Activated CD8-positive, alpha-beta T cell treated with anti-CD3 and anti-CD28 coated beads, Interleukin-2, amount 10 ng/mL, durations not matched to agents 7 days and 5 days (primary cell): ENCODE data around the gene TRIM47. TPM values are rescaled to one million over a fixed set of nuclear protein-coding genes. Genes with fewer than 3 reads are reported as not detected.
"Not testable (repeated sequence)": the region's sequence is repeated elsewhere in the genome, so short reads cannot be mapped to it uniquely, and the experiment has no call there.

Source experiments
- ATAC-seq: fragments of 150-1000 bp; cut with Tn5 transposase; one replicate; pipeline ENCODE4 v1.10.0; 2021; ENCODE audit warnings: moderate library complexity
- CTCF ChIA-PET: fragments of 350-600 bp; sonication (Branson Sonifier 250); formaldehyde crosslinking; loops from one replicate; lab custom pipeline; 2021; ENCODE audit warnings: antibody characterized with exemption; lab: Charles Lee
- POLR2A ChIA-PET: fragments of 350-600 bp; sonication (Branson Sonifier 250); formaldehyde crosslinking; loops from one replicate; lab custom pipeline; 2021; ENCODE audit warnings: antibody characterized with exemption; lab: Charles Lee
- DNase-seq: peaks from one replicate; pipeline ENCODE4 v3.0.0-alpha.2; 2020
- H3K27ac Mint-ChIP-seq: one replicate; pipeline ENCODE4 v1.8.0; 2021; ENCODE audit warnings: mild to moderate bottlenecking, mixed read lengths
- H3K27me3 Mint-ChIP-seq: one replicate; pipeline ENCODE4 v1.8.0; 2021; ENCODE audit warnings: low read depth, mixed read lengths
- H3K36me3 Mint-ChIP-seq: one replicate; pipeline ENCODE4 v1.8.0; 2021; ENCODE audit warnings: low read depth, mixed read lengths
- H3K4me1 Mint-ChIP-seq: one replicate; pipeline ENCODE4 v1.8.0; 2021; ENCODE audit warnings: low read depth, mixed read lengths
- H3K4me3 Mint-ChIP-seq: one replicate; pipeline ENCODE4 v1.8.0; 2021; ENCODE audit warnings: mild to moderate bottlenecking, mixed read lengths
- H3K9me3 Mint-ChIP-seq: one replicate; pipeline ENCODE4 v1.8.0; 2022; ENCODE audit warnings: mixed read lengths; ENCODE audit not compliant: insufficient read depth
- total RNA-seq, 2 experiments: library from RNA; stranded (reverse); gene quantifications; one replicate each; pipeline ENCODE4 v1.2.3, GENCODE V29; 2021

The TRIM47 gene
- total RNA-seq, 2 experiments from 2014 or later: 31.4 to 36.8 TPM

- DNase-seq: no peak
- H3K4me3 Mint-ChIP-seq: peak overlapping the region; percentile 91
- peaks cover 49% of the 10 kb centered on the region for H3K4me1 Mint-ChIP-seq
- no peak for ATAC-seq
- H3K36me3 Mint-ChIP-seq: peaks cover 26% of the 10 kb centered on the region
- H3K27me3 Mint-ChIP-seq: peaks cover 7% of the 10 kb centered on the region
- no peaks in the 10 kb centered on the region for H3K9me3 Mint-ChIP-seq
- POLR2A ChIA-PET: interaction anchor here (0.9 to 3.9 kb wide), 14 partner anchors 8 to 122 kb away, joined by 3 to 23 read pairs (median 4); partner anchors contain the start of genes ACOX1, TEN1, TRIM65 and UNK
- CTCF ChIA-PET: interaction anchor here (0.8 to 14.5 kb wide), 12 partner anchors 14 to 125 kb away, joined by 3 to 307 read pairs (median 8); partner anchors contain the start of genes CDK3, GALK1, MRPL38 and TRIM65
- H3K27ac Mint-ChIP-seq: peak overlapping the region; percentile 92
Measured at GRCh38 chr17:75875182-75875939, 3.0 kb downstream of the TRIM47 start.

- Mint-ChIP-seq H3K36me3 (peaks cover 26% of the 10 kb centered on the region), H3K27ac (peak overlapping the region; percentile 67), H3K9me3 (no peaks in the 10 kb centered on the region), H3K4me3 (no peak overlapping the region), H3K27me3 (peaks cover 3% of the 10 kb centered on the region), H3K4me1 (peaks cover 49% of the 10 kb centered on the region)
- ATAC-seq: no peak
- no peak for DNase-seq
- CTCF ChIA-PET: interaction anchor here (1.3 to 14.5 kb wide), 4 partner anchors 15 to 131 kb away, joined by 5 to 307 read pairs (median 43); partner anchors contain the start of genes TRIM65 and WBP2
- POLR2A ChIA-PET: interaction anchor here (2.1 to 3.9 kb wide), 4 partner anchors 13 to 21 kb away, joined by 9 to 26 read pairs (median 23); partner anchors contain the start of genes TRIM65 and WBP2
Measured at GRCh38 chr17:75874323-75875181, 3.8 kb downstream of the TRIM47 start.

GRCh38 chr17:75873587-75874322 is 4.6 kb downstream of the TRIM47 start:
- POLR2A ChIA-PET: interaction anchor here (1.0 to 3.0 kb wide), 4 partner anchors 9 to 30 kb away, joined by 4 to 26 read pairs (median 12); partner anchors contain the start of genes TRIM65, UNC13D and WBP2
- Mint-ChIP-seq H3K27me3 (peaks cover 3% of the 10 kb centered on the region), H3K4me3 (no peak overlapping the region), H3K36me3 (peaks cover 26% of the 10 kb centered on the region), H3K27ac (peak overlapping the region; percentile 95), H3K4me1 (peaks cover 42% of the 10 kb centered on the region), H3K9me3 (no peaks in the 10 kb centered on the region)
- ATAC-seq (no peak), DNase-seq (no peak)
- CTCF ChIA-PET: interaction anchor here (0.7 to 14.5 kb wide), 5 partner anchors 14 to 132 kb away, joined by 3 to 307 read pairs (median 5); partner anchors contain the start of genes TRIM65 and WBP2

- Mint-ChIP-seq H3K36me3 (peaks cover 26% of the 10 kb centered on the region), H3K4me3 (peak overlapping the region; percentile 42), H3K4me1 (peaks cover 40% of the 10 kb centered on the region), H3K27me3 (peaks cover 3% of the 10 kb centered on the region), H3K27ac (peak overlapping the region; percentile 95), H3K9me3 (no peaks in the 10 kb centered on the region)
- ChIA-PET CTCF (interaction anchor here (0.7 to 14.5 kb wide), 9 partner anchors 11 to 133 kb away, joined by 3 to 307 read pairs (median 4); partner anchors contain the start of genes GALK1, TRIM65 and WBP2), POLR2A (interaction anchor here (0.6 to 3.0 kb wide), 8 partner anchors 8 to 97 kb away, joined by 3 to 26 read pairs (median 6); partner anchors contain the start of genes TRIM65, UNC13D and WBP2)
- ATAC-seq (peak; percentile 65), DNase-seq (peak; percentile 87)
Measured at GRCh38 chr17:75872434-75873351, 5.7 kb downstream of the TRIM47 start.

- ATAC-seq, H3K9me3 Mint-ChIP-seq, H3K27ac Mint-ChIP-seq, DNase-seq, H3K4me3 Mint-ChIP-seq, H3K27me3 Mint-ChIP-seq, H3K36me3 Mint-ChIP-seq: not testable (repeated sequence)
- peaks cover 28% of the 10 kb centered on the region for H3K4me1 Mint-ChIP-seq
- ChIA-PET CTCF (interaction anchor here (1.3 to 14.5 kb wide), 4 partner anchors 11 to 87 kb away, joined by 3 to 307 read pairs (median 4); partner anchors contain the start of gene WBP2), POLR2A (interaction anchor here (2.2 kb wide), 1 partner anchor 15 kb away, joined by 5 read pairs; the partner anchor contains the start of gene WBP2)
Measured at GRCh38 chr17:75870228-75870627, 8.2 kb downstream of the TRIM47 start.

- H3K4me3 Mint-ChIP-seq: no peak overlapping the region
- DNase-seq (no peak), ATAC-seq (no peak)
- H3K27me3 Mint-ChIP-seq: peaks cover 3% of the 10 kb centered on the region
- no peak overlapping the region for H3K27ac Mint-ChIP-seq
- ChIA-PET POLR2A (interaction anchor here (0.6 to 2.2 kb wide), 2 partner anchors 14 to 401 kb away, joined by 4 to 5 read pairs; partner anchors contain the start of gene WBP2), CTCF (interaction anchor here (1.4 to 14.5 kb wide), 2 partner anchors 10 to 26 kb away, joined by 3 to 307 read pairs; partner anchors contain the start of gene WBP2)
- H3K36me3 Mint-ChIP-seq: peaks cover 7% of the 10 kb centered on the region
- H3K4me1 Mint-ChIP-seq: peaks cover 31% of the 10 kb centered on the region
- H3K9me3 Mint-ChIP-seq: no peaks in the 10 kb centered on the region
Measured at GRCh38 chr17:75869282-75870141, 8.9 kb downstream of the TRIM47 start.

- H3K27ac Mint-ChIP-seq, H3K36me3 Mint-ChIP-seq, H3K27me3 Mint-ChIP-seq, POLR2A ChIA-PET, DNase-seq, H3K9me3 Mint-ChIP-seq, ATAC-seq, H3K4me3 Mint-ChIP-seq: not testable (repeated sequence)
- CTCF ChIA-PET: interaction anchor here (0.9 kb wide), 1 partner anchor 13 kb away, joined by 3 read pairs; no protein-coding TSS in a partner anchor
- H3K4me1 Mint-ChIP-seq: peaks cover 34% of the 10 kb centered on the region
Measured at GRCh38 chr17:75868730-75869281, 9.6 kb downstream of the TRIM47 start.

GRCh38 chr17:75865404-75866188 is 12.8 kb downstream of the TRIM47 start:
- ChIA-PET CTCF (interaction anchor here (1.3 to 11.9 kb wide), 5 partner anchors 10 to 21 kb away, joined by 3 to 307 read pairs (median 10); partner anchors contain the start of genes TRIM47 and WBP2), POLR2A (interaction anchor here (1.2 to 1.9 kb wide), 3 partner anchors 10 to 12 kb away, joined by 7 to 13 read pairs (median 8); partner anchors contain the start of gene WBP2)
- not testable (repeated sequence) for H3K27me3 Mint-ChIP-seq, ATAC-seq, H3K4me3 Mint-ChIP-seq, DNase-seq, H3K36me3 Mint-ChIP-seq, H3K9me3 Mint-ChIP-seq
- Mint-ChIP-seq H3K4me1 (peaks cover 29% of the 10 kb centered on the region), H3K27ac (peak overlapping the region; percentile 83)
